Adrenal gland (tissue), 5 donors: ENCODE data around the gene CYP39A1.

Source experiments
- POLR2A ChIP-seq, 2 donors: fragments of 450-650 bp; IDR thresholded peaks; one replicate each; pipeline ENCODE4 v1.6.1; 2017; ENCODE audit warnings: antibody characterized with exemption in 2 of 2, mild to moderate bottlenecking in 2 of 2, moderate library complexity in 1 of 2
- TF ChIP-seq, protein P1 (sequence below), 6 experiments: fragments of 450-650 bp in 4 of 6; fragments of 200-600 bp in 2 of 6; sonication (generic) in 1 of 6; IDR thresholded peaks; 1 replicate in 5 of 6; 2 replicates in 1 of 6; pipeline versions ENCODE4 v1.5.1 to v1.8.0; 2016 to 2021; ENCODE audit warnings: antibody characterized with exemption in 6 of 6, mild to moderate bottlenecking in 2 of 6, moderate library complexity in 1 of 6
- donor health status: DM: no; HTN: no; CAD: no.

- no peak for TF ChIP-seq POLR2A (IDR thresholded peaks at IDR 0.05)
- TF ChIP-seq, protein P1, sequence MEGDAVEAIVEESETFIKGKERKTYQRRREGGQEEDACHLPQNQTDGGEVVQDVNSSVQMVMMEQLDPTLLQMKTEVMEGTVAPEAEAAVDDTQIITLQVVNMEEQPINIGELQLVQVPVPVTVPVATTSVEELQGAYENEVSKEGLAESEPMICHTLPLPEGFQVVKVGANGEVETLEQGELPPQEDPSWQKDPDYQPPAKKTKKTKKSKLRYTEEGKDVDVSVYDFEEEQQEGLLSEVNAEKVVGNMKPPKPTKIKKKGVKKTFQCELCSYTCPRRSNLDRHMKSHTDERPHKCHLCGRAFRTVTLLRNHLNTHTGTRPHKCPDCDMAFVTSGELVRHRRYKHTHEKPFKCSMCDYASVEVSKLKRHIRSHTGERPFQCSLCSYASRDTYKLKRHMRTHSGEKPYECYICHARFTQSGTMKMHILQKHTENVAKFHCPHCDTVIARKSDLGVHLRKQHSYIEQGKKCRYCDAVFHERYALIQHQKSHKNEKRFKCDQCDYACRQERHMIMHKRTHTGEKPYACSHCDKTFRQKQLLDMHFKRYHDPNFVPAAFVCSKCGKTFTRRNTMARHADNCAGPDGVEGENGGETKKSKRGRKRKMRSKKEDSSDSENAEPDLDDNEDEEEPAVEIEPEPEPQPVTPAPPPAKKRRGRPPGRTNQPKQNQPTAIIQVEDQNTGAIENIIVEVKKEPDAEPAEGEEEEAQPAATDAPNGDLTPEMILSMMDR (IDR thresholded peaks at IDR 0.05): no peak
Observed at GRCh38 chr6:46549155-46549554, 103.5 kb downstream of the CYP39A1 start.
